SK-N-SH (cell line): Measurements from ENCODE around the gene PLVAP. TPM values are rescaled to one million over a fixed set of nuclear protein-coding genes. Genes with fewer than 3 reads are reported as not detected.

Source experiments
- CTCF ChIA-PET: fragments of 300-600, 350-600 bp; formaldehyde crosslinking; extraction: SDS; loops from one replicate; lab custom pipeline; 2021; lab: Yijun Ruan, JAX
- POLR2A ChIA-PET: fragments of 350-600 bp; sonication (Branson Sonifier 250); formaldehyde crosslinking; extraction: SDS; loops from one replicate; lab custom pipeline; 2020; ENCODE audit warnings: antibody characterized with exemption, inconsistent platforms; lab: Yijun Ruan, JAX
- DNase-seq: peaks from one replicate; pipeline ENCODE4 v3.0.0; 2012
- H2AFZ ChIP-seq: fragments of 200-600 bp; sonication (generic); 2 replicates; pipeline ENCODE4 v1.8.1; 2016; ENCODE audit warnings: antibody characterized with exemption, mild to moderate bottlenecking, low read depth
- H3F3A ChIP-seq: fragments of 200-600 bp; sonication (generic); replicated peaks from 2 replicates; pipeline ENCODE3; 2016; ENCODE audit warnings: antibody characterized with exemption, mild to moderate bottlenecking; ENCODE audit not compliant: insufficient read depth
- H3K27ac ChIP-seq, 2 experiments: fragments of 200-500 bp in 1 of 2; fragments of 200-600 bp in 1 of 2; sonication (Bioruptor generic) in 1 of 2; sonication (generic), shearing (Covaris generic) in 1 of 2; 2 replicates each; pipeline versions ENCODE4 v1.5.1 to v1.6.1; 2014 to 2016; ENCODE audit warnings: low read depth in 2 of 2, inconsistent platforms in 1 of 2, low read length in 1 of 2, mild to moderate bottlenecking in 1 of 2, mixed read lengths in 1 of 2
- H3K27me3 ChIP-seq: fragments of 200-600 bp; sonication (generic), shearing (Covaris generic); 2 replicates; pipeline ENCODE4 v1.6.1; 2016; ENCODE audit warnings: mixed run types; ENCODE audit not compliant: insufficient read depth
- H3K36me3 ChIP-seq, 2 experiments: fragments of 200-500 bp in 1 of 2; fragments of 200-600 bp in 1 of 2; sonication (Bioruptor generic) in 1 of 2; sonication (generic) in 1 of 2; replicated peaks in 1 of 2; 2 replicates each; pipeline versions ENCODE3 to v1.5.1; 2014 to 2016; ENCODE audit warnings: low read length in 1 of 2, mild to moderate bottlenecking in 1 of 2; ENCODE audit not compliant: insufficient read depth in 2 of 2, control insufficient read depth in 1 of 2
- H3K4me1 ChIP-seq, 2 experiments: fragments of 200-500 bp in 1 of 2; fragments of 200-600 bp in 1 of 2; sonication (Bioruptor generic) in 1 of 2; sonication (generic), shearing (Covaris generic) in 1 of 2; 2 replicates each; pipeline versions ENCODE4 v1.5.1 to v1.6.1; 2014 to 2016; ENCODE audit warnings: low read depth in 1 of 2, low read length in 1 of 2, mixed run types in 1 of 2; ENCODE audit not compliant: insufficient read depth in 2 of 2, control insufficient read depth in 1 of 2
- H3K4me2 ChIP-seq: fragments of 200-600 bp; sonication (generic), shearing (Covaris generic); 2 replicates; pipeline ENCODE4 v1.6.1; 2017; ENCODE audit warnings: mixed run types
- H3K4me3 ChIP-seq, 2 experiments: fragments of 200-500 bp in 1 of 2; fragments of 200-600 bp in 1 of 2; sonication (Bioruptor generic) in 1 of 2; sonication (generic), shearing (Covaris generic) in 1 of 2; 2 replicates each; pipeline versions ENCODE4 v1.5.1 to v1.8.1; 2014 to 2016; ENCODE audit warnings: low read depth in 2 of 2, inconsistent platforms in 1 of 2, low read length in 1 of 2, mild to moderate bottlenecking in 1 of 2, mixed read lengths in 1 of 2, moderate library complexity in 1 of 2
- H3K79me2 ChIP-seq: fragments of 200-600 bp; sonication (generic); 2 replicates; pipeline ENCODE4 v1.8.1; 2017; ENCODE audit warnings: mild to moderate bottlenecking; ENCODE audit not compliant: insufficient read depth
- H3K9ac ChIP-seq: fragments of 200-600 bp; sonication (generic); 2 replicates; pipeline ENCODE4 v1.6.1; 2017; ENCODE audit warnings: mixed run types
- H3K9me2 ChIP-seq: fragments of 200-600 bp; sonication (generic); 2 replicates; pipeline ENCODE4 v1.6.1; 2017; ENCODE audit warnings: mixed run types
- H3K9me3 ChIP-seq: fragments of 200-600 bp; sonication (generic); 2 replicates; pipeline ENCODE4 v1.6.1; 2017; ENCODE audit warnings: mixed run types, mild to moderate bottlenecking, moderate library complexity
- H4K20me1 ChIP-seq: fragments of 200-600 bp; sonication (generic); 2 replicates; pipeline ENCODE4 v1.6.1; 2017; ENCODE audit warnings: mild to moderate bottlenecking, mixed run types; ENCODE audit not compliant: insufficient read depth
- CTCF ChIP-seq: fragments of 200-600 bp; sonication (generic); IDR thresholded peaks from 2 replicates; pipeline ENCODE4 v1.6.1; 2017; ENCODE audit warnings: antibody characterized with exemption, mild to moderate bottlenecking, moderate library complexity
- ELF1 ChIP-seq: IDR thresholded peaks from 2 replicates; pipeline ENCODE4 v1.4.0; 2012
- EP300 ChIP-seq, 2 experiments: IDR thresholded peaks; 2 replicates each; pipeline versions ENCODE4 v1.4.0 to v1.6.1; 2012; ENCODE audit warnings: borderline replicate concordance in 1 of 2, low read depth in 1 of 2, low read length in 1 of 2
- EZH2phosphoT487 ChIP-seq: fragments of 200-600 bp; sonication (generic); IDR thresholded peaks from 2 replicates; pipeline ENCODE4 v1.6.1; 2017; ENCODE audit warnings: low read depth, mixed run types, mild to moderate bottlenecking, antibody characterized with exemption, moderate library complexity, borderline replicate concordance
- IRF3 ChIP-seq: fragments of 150-350 bp; IDR thresholded peaks from 2 replicates; pipeline ENCODE4 v1.6.1; 2016; ENCODE audit warnings: mild to moderate bottlenecking, low read depth, low read length
- MEF2A ChIP-seq: IDR thresholded peaks from 2 replicates; pipeline ENCODE4 v1.4.0; 2012; ENCODE audit warnings: low read depth, borderline replicate concordance
- NFIC ChIP-seq: IDR thresholded peaks from 2 replicates; pipeline ENCODE4 v1.4.0; 2012; ENCODE audit warnings: borderline replicate concordance
- RAD21 ChIP-seq: IDR thresholded peaks from 2 replicates; pipeline ENCODE4 v1.6.1; 2012; ENCODE audit warnings: mild to moderate bottlenecking, low read length
- REST ChIP-seq: IDR thresholded peaks from 2 replicates; pipeline ENCODE4 v1.6.1; 2012; ENCODE audit warnings: mild to moderate bottlenecking, low read depth, low read length, moderate library complexity
- RFX5 ChIP-seq: IDR thresholded peaks from 2 replicates; pipeline ENCODE4 v1.6.1; 2012; ENCODE audit warnings: mild to moderate bottlenecking, improper control_type of control experiment, low read length
- RXRA ChIP-seq: IDR thresholded peaks from 2 replicates; pipeline ENCODE4 v1.4.0; 2012; ENCODE audit warnings: low read depth, mild to moderate bottlenecking, borderline replicate concordance
- SMC3 ChIP-seq: IDR thresholded peaks from 2 replicates; pipeline ENCODE4 v1.6.1; 2012; ENCODE audit warnings: low read depth, low read length, improper control_type of control experiment
- TCF12 ChIP-seq: IDR thresholded peaks from 2 replicates; pipeline ENCODE4 v1.4.0; 2012
- USF1 ChIP-seq: IDR thresholded peaks from 2 replicates; pipeline ENCODE4 v1.4.0; 2012; ENCODE audit warnings: low read depth, borderline replicate concordance
- YY1 ChIP-seq: IDR thresholded peaks from 2 replicates; pipeline ENCODE4 v1.4.0; 2012; ENCODE audit warnings: low read depth, mild to moderate bottlenecking
- ZBTB33 ChIP-seq: IDR thresholded peaks from 2 replicates; pipeline ENCODE4 v1.4.0; 2012; ENCODE audit warnings: low read depth, borderline replicate concordance
- WGBS: methylation state at CpG from one replicate; pipeline ENCODE4 v1.1.6; 2017; ENCODE audit warnings: low lambda C conversion rate; 5-methylcytosine and 5-hydroxymethylcytosine counted together
- polyA plus RNA-seq, 3 experiments: library from polyadenylated mRNA; depleted of rRNA; stranded (reverse); fragments of >200 nt; gene quantifications; 2 replicates each; pipeline ENCODE4 v1.2.3, GENCODE V29; 2012

PLVAP gene
- polyA plus RNA-seq, 1 of the 3 experiments (the other 2 are of a cell fraction) = not detected

GRCh38 chr19:17326595-17326966, 50.6 kb downstream of the PLVAP start:
- TF ChIP-seq ELF1 (no peak), TCF12 (no peak), SMC3 (no peak), YY1 (no peak), NFIC (no peak), RFX5 (no peak)
- H3F3A ChIP-seq = no peaks in the 10 kb centered on the region
- H4K20me1 ChIP-seq = no peaks in the 10 kb centered on the region
- no peak overlapping the region for H3K4me3 ChIP-seq
- H3K9ac ChIP-seq = no peak overlapping the region
- peaks cover 0 to 22% of the 10 kb centered on the region in 2 experiments for H3K36me3 ChIP-seq
- H3K4me2 ChIP-seq = no peak overlapping the region
- H2AFZ ChIP-seq = no peak overlapping the region
- H3K4me1 ChIP-seq = no peaks in the 10 kb centered on the region
- no peaks in the 10 kb centered on the region for H3K27me3 ChIP-seq
- CTCF ChIA-PET = interaction anchor here (1.3 kb wide), 1 partner anchor 15 kb away, joined by 4 read pairs; no protein-coding TSS in a partner anchor
- H3K79me2 ChIP-seq = no peaks in the 10 kb centered on the region
- POLR2A ChIA-PET = interaction anchor here (1.1 kb wide), 1 partner anchor 17 kb away, joined by 4 read pairs; the partner anchor contains the start of gene DDA1
- 90% methylated on average over 10 of the region's 11 CpGs for whole genome bisulfite sequencing
- no peaks in the 10 kb centered on the region for H3K9me2 ChIP-seq
- no peak for DNase-seq
- no peaks in the 10 kb centered on the region for H3K9me3 ChIP-seq
- no peak overlapping the region for H3K27ac ChIP-seq

- H3K4me2 ChIP-seq = no peak overlapping the region
Measured at GRCh38 chr19:17325881-17326594, 51.1 kb downstream of the PLVAP start.

More at GRCh38 chr19:17325881-17326594, 51.1 kb downstream of the PLVAP start:
- Histone ChIP-seq H2AFZ (no peak overlapping the region), H3K9me2 (no peaks in the 10 kb centered on the region), H3F3A (no peaks in the 10 kb centered on the region), H3K9ac (no peak overlapping the region), H3K27me3 (no peaks in the 10 kb centered on the region), H3K79me2 (no peaks in the 10 kb centered on the region), H3K9me3 (no peaks in the 10 kb centered on the region), H3K27ac (no peak overlapping the region), H4K20me1 (no peaks in the 10 kb centered on the region), H3K4me1 (no peaks in the 10 kb centered on the region), H3K4me3 (no peak overlapping the region), H3K36me3 (peaks cover 0 to 24% of the 10 kb centered on the region in 2 experiments)
- WGBS = 96% methylated on average over 17 of the region's 17 CpGs
- TF ChIP-seq TCF12 = no peak
- TF ChIP-seq USF1 = no peak
- TF ChIP-seq MEF2A = no peak
- no peak for TF ChIP-seq EZH2phosphoT487
- TF ChIP-seq RAD21 = no peak
- TF ChIP-seq EP300 (IDR thresholded peaks at IDR 0.05; ENCODE audit: borderline replicate concordance in 1 of 2, low read depth in 1 of 2, low read length in 1 of 2) = no peak
- no peak for TF ChIP-seq ZBTB33
- no peak for TF ChIP-seq IRF3
- no peak for TF ChIP-seq REST
- TF ChIP-seq RXRA = no peak
- no peak for TF ChIP-seq CTCF
- no peak for DNase-seq
- ChIA-PET POLR2A (no interaction called here), CTCF (no interaction called here)
